ENCODE measurements around the gene GNB1L.

The GNB1L gene

GRCh38 chr22:19822301-19823117, 32.2 kb downstream of the GNB1L start:
- no peak for DNase-seq (ENCODE audit: low read depth)

- DNase-seq (ENCODE audit: low read depth) = no peak
These were observed 33.0 kb downstream of the GNB1L start for GRCh38 chr22:19821523-19822300.

- DNase-seq (ENCODE audit: low read depth) = no peak
These were observed 33.7 kb downstream of the GNB1L start for GRCh38 chr22:19820880-19821522.

- no peak for DNase-seq (ENCODE audit: low read depth)
These were observed 34.5 kb downstream of the GNB1L start for GRCh38 chr22:19819911-19820879.

GRCh38 chr22:19819208-19819910, 35.3 kb downstream of the GNB1L start:
- no peak for DNase-seq (ENCODE audit: low read depth)

- DNase-seq (ENCODE audit: low read depth) = no peak
These were observed 36.1 kb downstream of the GNB1L start for GRCh38 chr22:19818324-19819207.

- no peak for DNase-seq (ENCODE audit: low read depth)
These were observed 38.1 kb downstream of the GNB1L start for GRCh38 chr22:19816372-19817119.

- no peak for DNase-seq (ENCODE audit: low read depth)
These were observed 38.8 kb downstream of the GNB1L start for GRCh38 chr22:19815823-19816290.

GRCh38 chr22:19815093-19815822, 39.4 kb downstream of the GNB1L start:
- no peak for DNase-seq (ENCODE audit: low read depth)

GRCh38 chr22:19814428-19814827, 40.2 kb downstream of the GNB1L start:
- no peak for DNase-seq (ENCODE audit: low read depth)

GRCh38 chr22:19812910-19813309, 41.8 kb downstream of the GNB1L start:
- DNase-seq (ENCODE audit: low read depth) = no peak

GRCh38 chr22:19811811-19812771, 42.6 kb downstream of the GNB1L start:
- DNase-seq (ENCODE audit: low read depth) = no peak

- no peak for DNase-seq (ENCODE audit: low read depth)
These were observed 43.5 kb downstream of the GNB1L start for GRCh38 chr22:19811211-19811621.

GRCh38 chr22:19810381-19811201, 44.1 kb downstream of the GNB1L start:
- DNase-seq (ENCODE audit: low read depth) = no peak

GRCh38 chr22:19809741-19810140, 44.9 kb downstream of the GNB1L start:
- DNase-seq (ENCODE audit: low read depth) = no peak

GRCh38 chr22:19808873-19809478, 45.7 kb downstream of the GNB1L start:
- DNase-seq (ENCODE audit: low read depth) = no peak
